Panc1 (cell line): ENCODE results near the gene SREBF2.

Experiments used
- CTCF ChIP-seq: fragments of 450-650 bp; IDR thresholded peaks from 2 replicates; pipeline ENCODE4 v1.5.1; 2017; ENCODE audit warnings: mild to moderate bottlenecking
- TCF7L2 ChIP-seq: IDR thresholded peaks from 2 replicates; pipeline ENCODE4 v1.6.1; 2011; ENCODE audit warnings: mild to moderate bottlenecking, low read depth, low read length, inconsistent platforms
- TF ChIP-seq, protein P1 (sequence below), 2 experiments: IDR thresholded peaks; 2 replicates each; pipeline ENCODE4 v1.6.1; 2011 to 2012; ENCODE audit warnings: low read depth in 2 of 2, control low read depth in 1 of 2, low read length in 1 of 2, mild to moderate bottlenecking in 1 of 2, moderate library complexity in 1 of 2; ENCODE audit not compliant: insufficient read depth in 1 of 2

- TF ChIP-seq CTCF (no peak), TCF7L2 (no peak)
- TF ChIP-seq, protein P1, sequence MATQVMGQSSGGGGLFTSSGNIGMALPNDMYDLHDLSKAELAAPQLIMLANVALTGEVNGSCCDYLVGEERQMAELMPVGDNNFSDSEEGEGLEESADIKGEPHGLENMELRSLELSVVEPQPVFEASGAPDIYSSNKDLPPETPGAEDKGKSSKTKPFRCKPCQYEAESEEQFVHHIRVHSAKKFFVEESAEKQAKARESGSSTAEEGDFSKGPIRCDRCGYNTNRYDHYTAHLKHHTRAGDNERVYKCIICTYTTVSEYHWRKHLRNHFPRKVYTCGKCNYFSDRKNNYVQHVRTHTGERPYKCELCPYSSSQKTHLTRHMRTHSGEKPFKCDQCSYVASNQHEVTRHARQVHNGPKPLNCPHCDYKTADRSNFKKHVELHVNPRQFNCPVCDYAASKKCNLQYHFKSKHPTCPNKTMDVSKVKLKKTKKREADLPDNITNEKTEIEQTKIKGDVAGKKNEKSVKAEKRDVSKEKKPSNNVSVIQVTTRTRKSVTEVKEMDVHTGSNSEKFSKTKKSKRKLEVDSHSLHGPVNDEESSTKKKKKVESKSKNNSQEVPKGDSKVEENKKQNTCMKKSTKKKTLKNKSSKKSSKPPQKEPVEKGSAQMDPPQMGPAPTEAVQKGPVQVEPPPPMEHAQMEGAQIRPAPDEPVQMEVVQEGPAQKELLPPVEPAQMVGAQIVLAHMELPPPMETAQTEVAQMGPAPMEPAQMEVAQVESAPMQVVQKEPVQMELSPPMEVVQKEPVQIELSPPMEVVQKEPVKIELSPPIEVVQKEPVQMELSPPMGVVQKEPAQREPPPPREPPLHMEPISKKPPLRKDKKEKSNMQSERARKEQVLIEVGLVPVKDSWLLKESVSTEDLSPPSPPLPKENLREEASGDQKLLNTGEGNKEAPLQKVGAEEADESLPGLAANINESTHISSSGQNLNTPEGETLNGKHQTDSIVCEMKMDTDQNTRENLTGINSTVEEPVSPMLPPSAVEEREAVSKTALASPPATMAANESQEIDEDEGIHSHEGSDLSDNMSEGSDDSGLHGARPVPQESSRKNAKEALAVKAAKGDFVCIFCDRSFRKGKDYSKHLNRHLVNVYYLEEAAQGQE (IDR thresholded peaks at IDR 0.05; ENCODE audit: insufficient read depth in 1 of 2, low read depth in 2 of 2, low read length in 1 of 2): no peak
Observed at GRCh38 chr22:41934284-41935014, 101.5 kb downstream of the SREBF2 start.
